Bronchus fibroblast of lung (primary cell): Measurements from ENCODE around the gene MRPL51. TPM values are rescaled to one million over a fixed set of nuclear protein-coding genes. Genes with fewer than 3 reads are reported as not detected.

ENCODE experiments used
- total RNA-seq: library from RNA; depleted of rRNA; stranded (reverse); fragments of >200 nt; gene quantifications from 2 replicates; pipeline ENCODE4 v1.2.3, GENCODE V29; 2015

Gene MRPL51
- total RNA-seq: 138 and 139 TPM in 2 replicates

GRCh38 chr12:6492838-6493496 is at the start of gene MRPL51:
MRPL51 (minus strand) TSS chr12:6493262; CDS start chr12:6493136, 126 bp downstream.

DNA sequence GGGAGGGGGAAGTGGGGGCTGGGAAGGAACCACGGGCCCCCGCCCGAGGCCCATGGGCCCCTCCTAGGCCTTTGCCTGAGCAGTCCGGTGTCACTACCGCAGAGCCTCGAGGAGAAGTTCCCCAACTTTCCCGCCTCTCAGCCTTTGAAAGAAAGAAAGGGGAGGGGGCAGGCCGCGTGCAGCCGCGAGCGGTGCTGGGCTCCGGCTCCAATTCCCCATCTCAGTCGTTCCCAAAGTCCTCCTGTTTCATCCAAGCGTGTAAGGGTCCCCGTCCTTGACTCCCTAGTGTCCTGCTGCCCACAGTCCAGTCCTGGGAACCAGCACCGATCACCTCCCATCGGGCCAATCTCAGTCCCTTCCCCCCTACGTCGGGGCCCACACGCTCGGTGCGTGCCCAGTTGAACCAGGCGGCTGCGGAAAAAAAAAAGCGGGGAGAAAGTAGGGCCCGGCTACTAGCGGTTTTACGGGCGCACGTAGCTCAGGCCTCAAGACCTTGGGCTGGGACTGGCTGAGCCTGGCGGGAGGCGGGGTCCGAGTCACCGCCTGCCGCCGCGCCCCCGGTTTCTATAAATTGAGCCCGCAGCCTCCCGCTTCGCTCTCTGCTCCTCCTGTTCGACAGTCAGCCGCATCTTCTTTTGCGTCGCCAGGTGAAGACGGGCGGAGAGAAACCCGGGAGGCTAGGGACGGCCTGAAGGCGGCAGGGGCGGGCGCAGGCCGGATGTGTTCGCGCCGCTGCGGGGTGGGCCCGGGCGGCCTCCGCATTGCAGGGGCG is 41.0 kb upstream of the MRPL51 start, which contains the start of gene GAPDH:
TSS of gene GAPDH (plus strand) at position 595 of the 772 bp plus-strand sequence. CDS start 316 bp downstream, outside the sequence.

DNA sequence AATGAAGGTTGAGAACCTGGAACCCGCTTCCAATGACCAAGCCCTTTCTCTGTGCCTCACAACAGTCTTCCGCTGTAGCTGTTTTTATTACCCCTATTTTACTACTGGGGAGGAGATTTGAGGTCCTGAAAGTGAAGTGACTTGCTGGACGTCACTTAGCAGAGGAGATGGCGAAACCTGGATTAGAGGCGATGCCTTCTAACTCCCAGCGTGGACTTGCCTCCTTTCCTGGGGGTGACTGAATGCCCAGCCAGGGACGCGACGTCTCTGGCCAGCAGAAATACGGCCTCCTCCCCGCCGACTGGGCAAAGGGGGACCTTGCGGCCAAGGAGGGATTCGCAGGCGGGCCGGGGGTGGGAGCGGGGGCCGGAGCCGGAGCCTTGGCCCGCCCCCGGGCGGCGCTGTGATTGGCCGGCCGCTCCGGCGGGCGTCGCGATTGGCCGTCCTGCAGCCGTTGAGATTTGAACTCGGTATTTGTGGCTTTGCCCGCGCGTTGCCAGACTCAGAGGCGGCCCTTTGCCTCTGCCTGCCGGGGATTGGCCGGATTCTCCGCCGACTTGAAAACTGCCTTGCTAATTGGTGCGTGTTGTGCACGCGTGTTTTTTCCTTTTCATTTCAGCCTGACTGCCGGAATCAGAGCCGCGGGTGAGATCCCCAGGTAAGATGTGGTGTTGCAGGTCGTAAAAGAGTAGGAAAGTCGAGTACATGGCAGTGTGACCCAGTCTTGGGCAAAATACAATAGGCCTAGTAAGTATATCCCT is 615 bp upstream of the MRPL51 start, which contains the start of gene NCAPD2:
TSS of gene NCAPD2 (plus strand) at position 606 of the 761 bp plus-strand sequence. CDS start 997 bp downstream, outside the sequence.

GRCh38 chr12:6470375-6471163 is 22.5 kb downstream of the MRPL51 start, which contains the start of gene VAMP1:
VAMP1 (minus strand) TSS chr12:6470677; CDS start chr12:6470531, 146 bp downstream.

DNA sequence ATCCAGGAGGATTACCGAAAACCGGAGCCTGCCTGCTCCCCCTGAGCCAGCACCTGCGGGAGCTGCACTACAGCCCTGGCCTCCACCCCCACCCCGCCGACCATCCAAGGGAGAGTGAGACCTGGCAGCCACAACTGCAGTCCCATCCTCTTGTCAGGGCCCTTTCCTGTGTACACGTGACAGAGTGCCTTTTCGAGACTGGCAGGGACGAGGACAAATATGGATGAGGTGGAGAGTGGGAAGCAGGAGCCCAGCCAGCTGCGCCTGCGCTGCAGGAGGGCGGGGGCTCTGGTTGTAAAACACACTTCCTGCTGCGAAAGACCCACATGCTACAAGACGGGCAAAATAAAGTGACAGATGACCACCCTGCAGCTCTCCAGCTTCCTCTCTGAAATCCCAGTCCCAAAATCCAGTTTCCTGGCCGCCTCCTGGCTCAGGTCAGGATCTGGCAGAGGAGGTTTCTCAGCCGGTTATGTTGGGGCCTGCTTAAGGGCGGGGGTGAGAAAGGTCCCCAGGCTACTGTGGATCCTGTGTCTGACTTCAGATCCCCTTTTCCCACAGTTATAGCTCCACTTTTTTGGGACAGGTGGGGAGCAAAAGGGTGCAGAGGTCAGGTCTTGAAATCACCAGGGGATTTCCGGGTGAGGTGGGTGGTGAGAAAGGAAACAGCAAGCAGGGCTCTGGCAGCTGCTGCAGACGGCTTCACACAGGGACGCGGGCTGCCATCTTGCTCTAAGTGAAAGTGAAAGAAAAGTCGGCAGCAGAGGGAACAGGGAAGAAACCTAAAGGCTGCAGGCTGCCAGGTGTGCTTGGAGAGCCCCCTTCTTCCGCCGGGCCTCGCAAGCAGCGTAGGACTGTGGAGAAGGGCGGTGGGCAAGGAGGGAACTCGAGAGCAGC is 41.5 kb downstream of the MRPL51 start, which contains the start of gene TAPBPL:
TSS of gene TAPBPL (plus strand) at position 695 of the 897 bp plus-strand sequence. CDS start 207 bp downstream, outside the sequence.

GRCh38 chr12:6444704-6445688 is 48.1 kb downstream of the MRPL51 start, which contains the start of gene CD27:
CD27 (plus strand) TSS chr12:6444955; CDS start chr12:6445096, 141 bp downstream.

Other genes with a start within 250 kb of the MRPL51 start
- gene PLEKHG6, start 182.6 kb downstream of the MRPL51 start, total RNA-seq: 0.67 and 0.89 TPM in 2 replicates
- gene TNFRSF1A, start 151.2 kb downstream of the MRPL51 start, total RNA-seq: 251 and 310 TPM in 2 replicates
- 0.67 and 1.0 TPM in 2 replicates for gene SCNN1A, start 117.7 kb downstream of the MRPL51 start, total RNA-seq
- 153 and 165 TPM in 2 replicates for gene LTBR, start 109.1 kb downstream of the MRPL51 start, total RNA-seq
- gene CD27, start 48.3 kb downstream of the MRPL51 start, total RNA-seq: 0.15 TPM in 1 of 2 replicates, not detected in the other
- gene TAPBPL, start 41.2 kb downstream of the MRPL51 start, total RNA-seq: 6.9 and 10.4 TPM in 2 replicates
- gene VAMP1, start 22.6 kb downstream of the MRPL51 start, total RNA-seq: 3.6 and 4.5 TPM in 2 replicates
- 141 and 150 TPM in 2 replicates for gene NCAPD2, start 840 bp upstream of the MRPL51 start, total RNA-seq
- 7,240 and 8,467 TPM in 2 replicates for gene GAPDH, start 41.3 kb upstream of the MRPL51 start, total RNA-seq
- 11.0 and 11.8 TPM in 2 replicates for gene IFFO1, start 62.8 kb upstream of the MRPL51 start, total RNA-seq
- gene NOP2, start 75.0 kb upstream of the MRPL51 start, total RNA-seq: 24.4 and 25.9 TPM in 2 replicates
- gene CHD4, start 114.1 kb upstream of the MRPL51 start, total RNA-seq: 173 and 195 TPM in 2 replicates
- gene LPAR5, start 142.7 kb upstream of the MRPL51 start, total RNA-seq: 0.17 TPM in 1 of 2 replicates, not detected in the other
- gene ACRBP, start 154.2 kb upstream of the MRPL51 start, total RNA-seq: 0.89 and 1.0 TPM in 2 replicates
- 28.7 TPM in 2 replicates for gene ING4, start 169.9 kb upstream of the MRPL51 start, total RNA-seq
- gene ZNF384, start 196.1 kb upstream of the MRPL51 start, total RNA-seq: 21.4 and 24.5 TPM in 2 replicates
- gene PIANP, start 207.6 kb upstream of the MRPL51 start, total RNA-seq: 0.17 and 0.74 TPM in 2 replicates
- 95.1 and 98.9 TPM in 2 replicates for gene COPS7A, start 230.8 kb upstream of the MRPL51 start, total RNA-seq